Measurements from ENCODE around the gene CNN2.

DNA sequence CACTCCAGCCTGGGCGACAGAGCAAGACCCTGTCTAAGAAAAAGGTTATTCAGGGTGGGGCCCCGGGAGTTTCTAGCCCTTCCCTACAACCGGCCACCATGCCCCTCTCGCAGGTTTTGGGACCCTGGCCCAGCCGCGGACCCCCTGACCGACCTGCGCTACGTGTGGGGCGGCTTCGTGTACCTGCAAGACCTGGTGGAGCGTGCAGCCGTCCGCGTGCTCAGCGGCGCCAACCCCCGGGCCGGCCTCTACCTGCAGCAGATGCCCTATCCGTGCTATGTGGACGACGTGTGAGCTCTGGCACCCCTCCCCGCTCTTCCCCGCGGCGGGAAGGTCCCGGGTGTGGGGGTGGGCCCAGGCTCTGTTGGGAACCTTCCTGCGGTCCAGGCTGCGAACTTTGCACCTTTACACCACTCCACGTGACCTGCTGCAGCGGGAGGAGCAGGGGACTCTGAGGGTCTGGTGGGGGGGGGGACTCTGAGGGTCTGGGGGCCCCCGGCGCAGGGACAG lies 19.8 kb downstream of the CNN2 start:
- TF ChIP-seq, protein P1, sequence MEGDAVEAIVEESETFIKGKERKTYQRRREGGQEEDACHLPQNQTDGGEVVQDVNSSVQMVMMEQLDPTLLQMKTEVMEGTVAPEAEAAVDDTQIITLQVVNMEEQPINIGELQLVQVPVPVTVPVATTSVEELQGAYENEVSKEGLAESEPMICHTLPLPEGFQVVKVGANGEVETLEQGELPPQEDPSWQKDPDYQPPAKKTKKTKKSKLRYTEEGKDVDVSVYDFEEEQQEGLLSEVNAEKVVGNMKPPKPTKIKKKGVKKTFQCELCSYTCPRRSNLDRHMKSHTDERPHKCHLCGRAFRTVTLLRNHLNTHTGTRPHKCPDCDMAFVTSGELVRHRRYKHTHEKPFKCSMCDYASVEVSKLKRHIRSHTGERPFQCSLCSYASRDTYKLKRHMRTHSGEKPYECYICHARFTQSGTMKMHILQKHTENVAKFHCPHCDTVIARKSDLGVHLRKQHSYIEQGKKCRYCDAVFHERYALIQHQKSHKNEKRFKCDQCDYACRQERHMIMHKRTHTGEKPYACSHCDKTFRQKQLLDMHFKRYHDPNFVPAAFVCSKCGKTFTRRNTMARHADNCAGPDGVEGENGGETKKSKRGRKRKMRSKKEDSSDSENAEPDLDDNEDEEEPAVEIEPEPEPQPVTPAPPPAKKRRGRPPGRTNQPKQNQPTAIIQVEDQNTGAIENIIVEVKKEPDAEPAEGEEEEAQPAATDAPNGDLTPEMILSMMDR (IDR thresholded peaks at IDR 0.05), result no peak
- no peak for TF ChIP-seq POLR2A (IDR thresholded peaks at IDR 0.05)

All from body of pancreas (tissue), 4 donors.